Left lung (tissue), 10 donors: ENCODE data around the gene ENAH. TPM values are rescaled to one million over a fixed set of nuclear protein-coding genes. Genes with fewer than 3 reads are reported as not detected.
"Not testable (repeated sequence)": the region's sequence is repeated elsewhere in the genome, so short reads cannot be mapped to it uniquely, and the experiment has no call there.

Experiments used
- ATAC-seq: fragments of 200-7000 bp; cut with Tn5 transposase; one replicate; pipeline ENCODE4 v1.9.1; 2020; ENCODE audit warnings: moderate library complexity
- DNase-seq, 4 donors: peaks; one replicate each; pipeline ENCODE4 v3.0.0-alpha.2; 2013 to 2020
- H3K27ac ChIP-seq, 2 donors: fragments of 200-600 bp; sonication (generic) in 1 of 2; one replicate each; pipeline versions ENCODE4 v1.5.0 to v1.8.0; 2020 to 2021
- H3K27me3 ChIP-seq, 2 donors: fragments of 200-600 bp; sonication (generic) in 1 of 2; one replicate each; pipeline versions ENCODE4 v1.5.0 to v1.8.0; 2020 to 2021
- H3K36me3 ChIP-seq, 2 donors: fragments of 200-600 bp; sonication (generic) in 1 of 2; one replicate each; pipeline versions ENCODE4 v1.5.0 to v1.8.0; 2020 to 2021
- H3K4me1 ChIP-seq, 2 donors: fragments of 200-600 bp; one replicate each; pipeline ENCODE4 v1.8.0; 2021
- H3K4me3 ChIP-seq, 2 donors: fragments of 200-600 bp; sonication (generic) in 1 of 2; one replicate each; pipeline versions ENCODE4 v1.5.0 to v1.8.0; 2020 to 2021; ENCODE audit warnings: mild to moderate bottlenecking in 1 of 2
- H3K9me3 ChIP-seq, 2 donors: fragments of 200-600 bp; sonication (generic) in 1 of 2; one replicate each; pipeline versions ENCODE4 v1.5.0 to v1.8.0; 2020 to 2021
- intact Hi-C, 2 donors: fragments of 100-400 bp; cut with DNase I; formaldehyde crosslinking; loops; one replicate each; pipeline versions ENCODE4 v1.11.2 to v1.14.2; 2022
- polyA plus RNA-seq, 6 donors: library from polyadenylated mRNA; unstranded; fragments of 120-200 nt; gene quantifications; one replicate each; pipeline ENCODE4 v1.2.1, GENCODE V29; 2013; ENCODE audit not compliant: insufficient read length in 6 of 6
- total RNA-seq, 2 donors: library from RNA; stranded (reverse); fragmentation: NEBNext Ultra II Directional; extraction: Animal tissue kit (Norgen Biotek cat#: 25700); gene quantifications; one replicate each; pipeline ENCODE4 v1.2.1, GENCODE V29; 2021
- TF ChIP-seq, protein P1 (sequence below), 2 donors: fragments of 200-600 bp; sonication (generic) in 1 of 2; IDR thresholded peaks; one replicate each; pipeline versions ENCODE4 v1.5.0 to v1.8.0; 2021; ENCODE audit warnings: antibody characterized with exemption in 2 of 2
- donor health status: DM: no; HTN: yes; CAD: no.
- donor health status: DM: no; HTN: no; CAD: no.

Gene ENAH
- total and polyA plus RNA-seq, 8 donors: 106 to 255 (median 237) TPM

DNA sequence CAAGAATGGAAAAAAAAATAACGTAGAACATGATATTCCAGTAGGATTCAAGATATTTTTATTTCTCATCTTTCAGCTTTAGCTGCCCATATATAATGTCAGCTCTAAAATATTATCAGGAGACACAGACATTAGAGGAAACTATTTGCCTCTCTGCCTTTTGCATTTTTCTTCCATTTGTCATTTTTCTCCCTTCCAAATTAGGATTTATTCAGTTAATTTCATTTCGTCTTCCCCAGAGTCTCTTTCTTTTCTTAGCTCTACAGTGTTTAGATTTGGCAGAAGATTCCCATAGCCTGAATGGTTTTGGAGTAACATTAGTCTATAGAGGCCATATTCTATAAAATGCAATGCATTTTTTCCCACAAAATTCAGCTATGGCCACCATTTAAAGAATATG lies 5.1 kb upstream of the ENAH start:
- H3K4me3 ChIP-seq: no peak overlapping the region
- ATAC-seq: no peak
- no peaks in the 10 kb centered on the region for H3K9me3 ChIP-seq
- TF ChIP-seq, protein P1, sequence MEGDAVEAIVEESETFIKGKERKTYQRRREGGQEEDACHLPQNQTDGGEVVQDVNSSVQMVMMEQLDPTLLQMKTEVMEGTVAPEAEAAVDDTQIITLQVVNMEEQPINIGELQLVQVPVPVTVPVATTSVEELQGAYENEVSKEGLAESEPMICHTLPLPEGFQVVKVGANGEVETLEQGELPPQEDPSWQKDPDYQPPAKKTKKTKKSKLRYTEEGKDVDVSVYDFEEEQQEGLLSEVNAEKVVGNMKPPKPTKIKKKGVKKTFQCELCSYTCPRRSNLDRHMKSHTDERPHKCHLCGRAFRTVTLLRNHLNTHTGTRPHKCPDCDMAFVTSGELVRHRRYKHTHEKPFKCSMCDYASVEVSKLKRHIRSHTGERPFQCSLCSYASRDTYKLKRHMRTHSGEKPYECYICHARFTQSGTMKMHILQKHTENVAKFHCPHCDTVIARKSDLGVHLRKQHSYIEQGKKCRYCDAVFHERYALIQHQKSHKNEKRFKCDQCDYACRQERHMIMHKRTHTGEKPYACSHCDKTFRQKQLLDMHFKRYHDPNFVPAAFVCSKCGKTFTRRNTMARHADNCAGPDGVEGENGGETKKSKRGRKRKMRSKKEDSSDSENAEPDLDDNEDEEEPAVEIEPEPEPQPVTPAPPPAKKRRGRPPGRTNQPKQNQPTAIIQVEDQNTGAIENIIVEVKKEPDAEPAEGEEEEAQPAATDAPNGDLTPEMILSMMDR (IDR thresholded peaks at IDR 0.05): no peak
- peak overlapping the region in 1 of 2 donors; percentile 19 for H3K27ac ChIP-seq
- H3K27me3 ChIP-seq: peaks cover 0 to 15% of the 10 kb centered on the region in 2 donors
- intact Hi-C loops: loop anchor here in 1 of 2 donors (10.0 kb wide), 1 partner anchor 107 kb away; no protein-coding TSS in a partner anchor
- H3K4me1 ChIP-seq: peaks cover 13 to 22% of the 10 kb centered on the region in 2 donors
- no peak for DNase-seq
- H3K36me3 ChIP-seq: peaks cover 0 to 3% of the 10 kb centered on the region in 2 donors

DNA sequence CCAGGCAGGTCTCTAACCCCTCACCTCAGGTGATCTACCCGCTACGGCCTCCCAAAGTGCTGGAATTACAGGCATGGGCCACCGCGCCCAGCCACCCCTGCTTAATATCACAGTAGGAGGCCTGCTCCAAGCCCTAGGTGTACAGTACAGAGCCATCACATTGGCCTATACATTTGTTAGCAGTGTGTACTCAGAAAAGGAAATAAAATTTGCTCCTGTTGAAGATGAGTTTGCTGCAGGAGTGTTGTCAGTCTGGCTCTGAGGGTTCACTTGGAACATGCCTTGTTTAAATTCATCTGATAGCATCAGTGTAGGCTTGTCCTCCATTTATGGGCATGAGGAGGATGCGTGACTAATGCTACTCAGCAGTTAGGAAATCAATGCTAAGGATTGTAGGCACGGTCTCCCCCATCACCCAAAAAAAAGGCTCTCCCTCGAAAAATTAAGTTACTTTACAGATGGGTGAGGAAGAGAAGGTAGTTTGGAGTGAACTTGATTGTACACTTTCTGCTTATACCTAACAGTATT lies 4.6 kb upstream of the ENAH start:
- DNase-seq: no peak
- peaks cover 13 to 23% of the 10 kb centered on the region in 2 donors for H3K4me1 ChIP-seq
- TF ChIP-seq, protein P1 (IDR thresholded peaks at IDR 0.05): no peak
- no peak overlapping the region for H3K4me3 ChIP-seq
- no peak for ATAC-seq
- peak overlapping the region in 1 of 2 donors; percentile 29 for H3K27ac ChIP-seq
- peaks cover 0 to 20% of the 10 kb centered on the region in 2 donors for H3K27me3 ChIP-seq
- H3K36me3 ChIP-seq: peaks cover 0 to 3% of the 10 kb centered on the region in 2 donors
- intact Hi-C loops: loop anchor here in 1 of 2 donors (10.0 kb wide), 1 partner anchor 107 kb away; no protein-coding TSS in a partner anchor
- H3K9me3 ChIP-seq: no peaks in the 10 kb centered on the region

DNA sequence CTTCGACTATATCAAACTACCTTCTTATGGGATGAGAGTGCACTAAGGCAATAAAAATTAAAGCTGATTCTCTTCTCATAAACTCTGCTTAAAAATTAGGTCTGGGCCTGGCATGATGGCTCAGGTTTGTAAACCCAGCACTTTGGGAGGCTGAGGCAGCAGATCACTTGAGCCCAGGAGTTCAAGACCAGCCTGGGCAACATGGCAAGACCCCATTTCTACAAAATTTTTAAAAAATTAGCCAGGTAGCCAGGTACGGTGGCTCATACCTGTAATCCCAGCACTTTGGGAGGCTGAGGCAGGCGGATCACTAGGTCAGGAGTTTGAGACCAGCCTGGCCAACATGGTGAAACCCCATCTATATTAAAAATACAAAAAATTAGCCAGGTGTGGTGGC lies 3.3 kb upstream of the ENAH start:
- H3K27me3 ChIP-seq: peaks cover 0 to 33% of the 10 kb centered on the region in 2 donors
- not testable (repeated sequence) for H3K36me3 ChIP-seq, H3K9me3 ChIP-seq, ATAC-seq, H3K4me3 ChIP-seq, DNase-seq
- peak overlapping the region in 1 of 2 donors; percentile 55 for H3K27ac ChIP-seq
- intact Hi-C loops: loop anchor here in 1 of 2 donors (10.0 kb wide), 1 partner anchor 109 kb away; no protein-coding TSS in a partner anchor
- H3K4me1 ChIP-seq: peaks cover 13 to 34% of the 10 kb centered on the region in 2 donors

DNA sequence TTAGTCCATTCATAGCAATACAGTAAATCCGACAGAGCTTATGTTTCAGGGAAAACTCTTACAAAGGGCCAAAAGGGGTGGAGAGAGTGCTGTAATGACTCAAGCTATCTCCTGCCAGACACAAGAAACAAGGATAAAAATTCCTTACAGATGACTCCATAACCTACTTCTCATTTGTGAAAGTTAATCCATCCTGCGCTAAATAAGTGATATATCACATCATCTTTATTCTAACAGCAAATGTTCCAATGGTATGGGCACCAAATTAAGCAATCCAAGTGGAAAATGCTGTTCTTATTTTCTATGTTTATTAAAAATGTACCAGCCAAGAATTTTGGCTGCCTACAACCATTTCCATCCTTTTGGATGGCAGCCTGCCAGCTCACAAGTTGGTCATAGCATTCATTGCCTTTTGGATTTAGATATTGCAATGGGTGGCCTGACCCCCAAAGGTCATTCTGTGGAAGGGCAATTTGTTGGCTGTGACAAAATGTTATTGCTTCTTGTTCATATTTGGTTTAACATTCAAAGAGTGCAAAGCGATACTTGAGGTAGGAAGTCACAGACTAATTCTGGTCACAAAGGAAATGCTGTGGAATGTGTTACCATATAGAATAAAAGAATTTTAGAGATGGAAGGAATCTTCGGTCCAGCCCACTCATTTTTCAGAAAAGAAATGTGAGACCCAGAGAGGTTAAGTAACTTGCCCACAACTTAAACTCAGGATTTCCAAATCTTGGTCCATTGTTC lies 2.8 kb upstream of the ENAH start:
- no peak overlapping the region for H3K4me3 ChIP-seq
- TF ChIP-seq, protein P1 (IDR thresholded peaks at IDR 0.05): no peak
- DNase-seq (peak in 2 of 4 donors; percentile 75 to 86), ATAC-seq (peak; percentile 2)
- H3K4me1 ChIP-seq: peaks cover 13 to 31% of the 10 kb centered on the region in 2 donors
- intact Hi-C loops: loop anchor here in 1 of 2 donors (10.0 kb wide), 1 partner anchor 109 kb away; no protein-coding TSS in a partner anchor
- no peaks in the 10 kb centered on the region for H3K9me3 ChIP-seq
- H3K27me3 ChIP-seq: peaks cover 0 to 38% of the 10 kb centered on the region in 2 donors
- H3K36me3 ChIP-seq: peaks cover 0 to 3% of the 10 kb centered on the region in 2 donors
- H3K27ac ChIP-seq: peak overlapping the region; percentile 30 to 55

DNA sequence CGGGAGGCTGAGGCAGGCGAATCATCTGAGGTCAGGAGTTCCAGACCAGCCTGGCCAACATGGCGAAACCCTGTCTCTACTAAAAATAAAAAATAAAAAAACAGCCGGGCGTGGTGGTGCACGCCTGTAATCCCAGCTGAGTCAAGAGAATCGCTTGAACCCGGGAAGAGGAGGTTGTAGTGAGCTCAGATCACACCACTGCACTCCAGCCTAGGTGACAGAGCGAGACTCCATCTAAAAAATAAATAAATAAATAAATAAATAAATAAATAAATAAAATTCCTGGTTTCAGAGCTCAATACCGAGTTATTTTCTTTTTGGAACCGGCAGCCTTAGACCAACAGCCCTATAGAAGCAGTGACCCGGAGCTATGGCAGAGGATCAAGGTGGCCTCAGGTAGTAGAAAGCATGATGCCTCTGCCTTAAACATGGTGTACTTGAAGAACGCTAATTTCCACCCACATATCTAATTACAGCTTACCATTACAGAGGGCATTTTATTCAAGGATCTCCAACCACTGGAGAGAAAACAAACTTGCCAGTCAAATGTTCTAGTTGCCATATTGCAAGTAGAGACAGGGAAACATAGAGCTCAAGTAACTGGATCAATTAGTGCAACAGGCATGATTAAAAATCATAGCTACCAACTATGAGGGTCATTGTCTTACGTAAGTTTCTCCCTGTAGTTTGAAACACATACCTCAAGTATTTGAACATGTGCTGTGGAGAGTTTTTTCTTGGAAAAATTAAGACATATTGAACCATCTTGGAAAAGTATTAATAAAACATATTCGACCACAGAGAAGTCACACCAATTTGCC lies 2.0 kb upstream of the ENAH start:
- no peak overlapping the region for H3K4me3 ChIP-seq
- H3K9me3 ChIP-seq: no peaks in the 10 kb centered on the region
- H3K4me1 ChIP-seq: peaks cover 9 to 25% of the 10 kb centered on the region in 2 donors
- peak overlapping the region; percentile 30 to 95 for H3K27ac ChIP-seq
- TF ChIP-seq, protein P1 (IDR thresholded peaks at IDR 0.05): no peak
- DNase-seq: no peak
- intact Hi-C loops: loop anchor here in 1 of 2 donors (10.0 kb wide), 1 partner anchor 110 kb away; no protein-coding TSS in a partner anchor
- no peak for ATAC-seq
- H3K36me3 ChIP-seq: no peaks in the 10 kb centered on the region
- peaks cover 0 to 46% of the 10 kb centered on the region in 2 donors for H3K27me3 ChIP-seq
